Ureter (tissue), 1 donor: ENCODE results near the gene RASD2. TPM values are rescaled to one million over a fixed set of nuclear protein-coding genes. Genes with fewer than 3 reads are reported as not detected.

Source experiments
- DNase-seq: peaks from one replicate; pipeline ENCODE4 v3.0.0-alpha.2; 2020; ENCODE audit warnings: low spot score
- total RNA-seq: library from RNA; stranded (reverse); gene quantifications from one replicate; pipeline ENCODE4 v1.2.4, GENCODE V29; 2023
- donor health status: DM: yes; HTN: yes; CAD: no.

Gene RASD2
- total RNA-seq, 1 donor from 2014 or later: 8.7 TPM

DNA sequence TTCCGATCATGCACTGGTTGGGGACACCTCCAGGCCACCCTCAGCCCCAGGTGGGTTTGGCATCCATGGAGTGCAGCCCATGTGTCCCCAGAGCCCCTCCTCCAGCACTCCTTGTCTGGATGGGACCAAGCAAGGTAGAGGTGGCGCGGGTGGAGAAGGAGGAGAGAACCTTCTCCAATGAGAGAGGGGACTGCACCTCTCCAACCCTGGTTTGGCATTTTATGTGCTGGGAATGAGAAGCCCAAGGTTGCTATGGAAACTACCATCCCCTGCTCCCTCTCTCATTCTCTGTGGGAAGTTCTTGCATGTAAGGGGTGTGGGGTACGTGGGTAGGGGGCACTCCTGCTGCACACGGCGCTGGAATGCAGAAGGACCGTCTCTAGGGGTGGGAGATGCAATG lies 21.8 kb upstream of the RASD2 start:
- DNase-seq: no peak

DNA sequence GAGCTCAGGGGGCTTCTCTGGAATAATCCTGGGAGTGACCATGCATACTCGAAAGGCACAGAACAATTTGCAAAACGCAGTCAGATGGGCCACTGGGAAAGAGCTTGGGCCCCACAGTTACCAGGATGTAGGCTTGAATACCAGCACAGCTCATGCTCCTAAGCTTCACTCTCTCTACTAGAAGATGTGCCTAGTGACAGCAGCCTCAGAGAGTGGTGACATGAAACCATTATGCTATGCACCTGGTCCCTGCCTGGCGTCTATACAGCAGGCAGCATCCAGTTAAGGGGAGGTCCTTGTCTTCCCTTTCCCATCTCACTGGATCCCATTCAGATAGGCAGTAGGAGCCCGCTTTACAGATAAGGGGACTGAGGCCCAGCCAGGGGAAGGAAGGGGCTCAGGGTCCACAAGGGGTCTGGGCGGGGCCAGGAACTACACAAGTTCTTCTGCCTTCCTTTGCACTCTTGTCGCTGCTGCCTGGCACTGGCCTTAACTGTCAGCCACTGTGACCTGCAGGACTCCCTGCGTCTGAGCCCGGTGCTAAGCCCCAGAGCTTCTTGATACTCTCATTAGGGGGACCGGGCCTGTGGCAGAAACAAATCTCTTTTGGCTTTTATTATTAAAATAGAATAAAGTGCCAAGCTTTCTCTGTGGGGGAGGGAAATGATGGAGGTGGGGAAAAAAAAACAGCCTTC lies 21.2 kb upstream of the RASD2 start:
- no peak for DNase-seq

DNA sequence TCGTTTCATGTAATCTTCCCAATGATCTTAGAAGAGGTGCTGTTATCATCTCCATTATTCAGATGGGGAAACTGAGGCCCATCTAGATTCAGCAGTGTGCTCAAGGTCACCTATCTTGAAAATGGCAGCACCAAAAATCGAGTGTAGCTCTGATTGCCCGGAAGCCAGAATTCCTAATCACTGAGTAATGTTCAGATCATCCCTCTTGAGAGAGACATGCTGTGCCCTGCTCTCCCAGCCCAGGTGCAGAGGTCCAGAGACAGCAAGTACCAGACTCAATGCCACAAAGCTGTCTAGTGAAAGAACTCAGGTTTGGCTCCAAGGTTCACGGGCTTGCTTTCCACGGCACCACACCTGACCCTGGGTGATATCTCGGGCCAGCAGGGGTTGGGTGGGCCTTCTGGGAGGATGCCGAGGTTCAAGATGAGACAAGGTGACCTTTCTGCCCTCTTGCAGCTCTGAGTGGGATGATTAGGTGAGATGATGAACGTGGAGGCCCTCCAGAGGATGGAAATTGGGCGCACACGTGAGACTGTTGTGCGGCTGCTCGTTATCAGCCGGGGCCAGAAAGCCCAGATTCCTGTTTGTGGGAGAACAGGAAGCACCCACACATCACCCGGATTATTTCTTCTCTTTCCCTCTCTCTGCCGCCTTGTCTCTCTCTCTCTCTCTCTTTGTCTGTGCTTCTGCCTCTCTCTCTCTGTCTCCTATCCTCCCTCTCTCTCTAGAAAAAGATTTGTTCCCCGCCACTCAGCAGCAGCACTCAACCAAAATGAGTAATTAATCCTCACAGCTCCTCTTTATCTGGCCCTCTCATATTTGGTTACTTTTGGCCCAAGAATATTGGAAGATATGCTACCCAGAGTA lies 19.0 kb upstream of the RASD2 start:
- no peak for DNase-seq

DNA sequence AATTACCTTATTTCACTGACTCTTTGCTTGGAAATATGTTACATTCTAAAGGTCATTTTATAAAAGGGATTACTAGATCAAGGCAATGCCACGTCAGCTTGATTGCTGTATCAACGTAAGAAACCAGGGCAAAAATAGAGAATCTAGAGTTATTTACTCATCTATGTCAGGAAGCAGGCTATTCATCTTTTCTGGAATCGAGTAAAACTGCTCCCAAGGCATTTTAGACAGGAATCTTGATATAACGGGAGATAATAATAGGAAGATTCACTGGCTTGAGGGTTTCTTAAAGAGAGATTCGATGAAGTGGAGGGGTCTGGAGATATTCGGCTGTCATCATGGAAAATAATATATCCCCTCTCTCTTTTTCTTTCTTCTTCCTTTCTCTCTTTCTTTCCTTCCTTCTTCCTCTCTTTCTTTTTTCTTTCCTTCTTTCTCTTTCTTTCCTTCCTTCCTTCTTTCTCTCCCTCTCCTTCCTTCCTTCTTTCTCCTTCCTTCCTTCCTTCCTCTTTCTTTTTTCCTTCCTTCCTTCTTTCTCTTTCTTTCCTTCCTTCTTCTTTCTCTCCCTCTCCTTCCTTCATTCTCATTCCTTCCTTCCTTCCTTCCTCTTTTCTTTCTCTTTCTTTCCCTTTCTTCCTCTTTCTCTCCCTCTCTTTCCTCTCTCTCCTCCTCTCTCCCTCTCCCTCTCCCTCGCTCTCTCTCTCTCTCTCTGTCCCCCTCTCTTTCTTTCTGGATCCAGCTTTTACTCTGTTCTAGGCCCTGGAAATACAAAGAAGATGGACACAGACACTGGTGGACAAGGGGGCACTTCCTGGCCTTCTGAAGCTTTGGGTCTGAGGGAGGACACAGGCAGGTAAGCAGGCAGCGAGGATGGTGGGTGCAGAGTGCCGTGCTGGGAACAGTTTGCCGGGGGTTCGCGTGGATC lies 18.1 kb upstream of the RASD2 start:
- no peak for DNase-seq

DNA sequence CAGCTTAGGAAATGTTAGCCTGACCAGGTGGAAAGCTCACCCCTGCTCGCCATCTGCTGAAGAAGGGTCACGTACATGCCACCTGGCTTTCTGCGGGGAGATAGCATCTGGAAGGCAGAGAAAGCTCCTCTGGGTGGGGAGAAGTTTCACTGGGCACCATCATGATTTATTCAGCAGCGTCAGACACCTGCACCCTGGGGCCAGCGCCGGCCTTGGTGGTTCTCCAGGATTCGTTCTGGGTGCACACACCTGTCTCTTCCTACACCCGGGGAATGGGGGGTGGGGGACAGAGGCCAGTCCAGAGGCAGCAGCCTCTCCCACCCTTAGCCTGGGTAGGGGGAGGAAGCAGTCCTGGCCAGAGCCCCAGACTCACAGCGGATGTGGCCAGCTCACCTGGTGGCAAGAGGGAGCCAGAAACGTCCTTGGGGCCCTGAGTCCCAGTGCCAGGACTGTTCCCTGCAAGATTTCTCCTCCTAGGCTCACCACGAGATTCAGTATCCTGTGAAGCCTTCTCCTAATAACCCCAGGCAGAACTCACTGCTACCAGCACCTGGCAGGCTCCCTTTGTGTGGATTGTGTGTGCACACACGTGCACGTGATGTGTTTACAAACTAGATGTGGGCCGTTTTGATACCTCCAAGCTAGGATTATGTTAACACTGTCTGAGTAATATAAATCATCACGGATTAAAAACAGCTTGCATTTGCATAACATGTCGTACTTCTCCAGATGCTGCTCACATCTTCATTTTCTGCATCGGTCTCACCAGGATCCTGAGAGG lies 17.3 kb upstream of the RASD2 start:
- DNase-seq: no peak

DNA sequence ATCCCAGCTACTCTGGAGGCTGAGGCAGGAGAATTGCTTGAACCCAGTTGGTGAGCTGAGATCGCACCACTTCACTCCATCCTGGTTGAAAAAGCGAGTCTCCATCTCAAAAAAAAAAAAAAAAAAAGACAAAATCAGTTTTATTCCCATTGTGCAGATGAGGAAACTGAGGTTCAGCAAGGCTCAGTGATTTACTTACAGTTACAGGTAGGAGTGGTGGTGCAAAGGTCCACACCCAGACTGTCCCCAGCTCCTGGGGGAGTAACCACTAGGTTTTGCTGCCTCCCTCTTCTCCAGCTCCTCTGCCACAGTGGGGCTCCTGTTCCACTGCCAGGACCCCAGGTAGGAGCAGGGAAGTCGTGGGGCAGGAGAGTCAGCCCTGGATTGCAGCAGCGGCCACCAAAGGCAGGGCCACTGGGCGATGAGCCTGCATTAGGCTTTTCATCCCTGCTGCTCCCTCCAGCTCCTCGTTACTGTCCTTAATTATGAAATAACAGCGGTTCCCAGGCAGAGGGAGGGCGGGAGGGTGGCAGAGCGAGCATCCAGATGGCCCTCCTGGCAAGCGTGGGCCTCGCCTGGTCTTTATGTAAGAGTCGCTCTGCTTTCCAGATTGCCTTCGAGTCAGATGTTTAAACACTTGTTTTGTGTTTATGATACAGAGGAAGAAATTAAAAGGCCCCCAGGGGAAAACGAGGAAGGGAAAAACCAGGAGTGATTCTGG lies 15.5 kb upstream of the RASD2 start:
- no peak for DNase-seq

DNA sequence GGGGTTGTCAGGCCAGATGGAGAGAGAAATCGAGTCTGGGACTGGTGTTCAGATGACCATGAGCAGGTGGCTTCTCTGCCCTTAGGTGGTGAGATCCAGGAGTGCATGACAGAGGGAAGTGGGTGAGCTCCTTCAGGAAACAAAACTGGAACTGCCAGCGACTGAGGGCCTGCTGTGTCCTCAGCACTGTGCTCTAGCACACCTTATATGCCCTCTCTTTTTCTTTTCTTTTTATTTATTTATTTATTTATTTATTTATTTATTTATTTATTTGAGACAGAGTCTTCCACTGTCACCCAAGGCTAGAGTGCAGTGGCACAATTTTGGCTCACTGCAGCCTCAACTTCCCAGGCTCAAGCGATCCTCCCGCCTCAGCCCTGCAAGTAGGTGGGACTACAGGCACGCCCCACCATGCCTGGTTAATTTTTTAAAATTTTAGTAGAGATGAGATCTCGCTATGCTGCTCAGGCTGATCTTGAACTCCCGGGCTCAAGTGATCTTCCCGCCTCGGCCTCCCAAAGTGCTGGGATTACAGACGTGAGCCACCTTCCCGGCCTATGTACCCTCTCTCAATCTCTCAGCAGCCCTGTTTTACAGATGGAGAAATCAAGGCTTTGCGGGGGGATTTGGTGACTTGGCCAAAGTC lies 14.8 kb upstream of the RASD2 start:
- no peak for DNase-seq

DNA sequence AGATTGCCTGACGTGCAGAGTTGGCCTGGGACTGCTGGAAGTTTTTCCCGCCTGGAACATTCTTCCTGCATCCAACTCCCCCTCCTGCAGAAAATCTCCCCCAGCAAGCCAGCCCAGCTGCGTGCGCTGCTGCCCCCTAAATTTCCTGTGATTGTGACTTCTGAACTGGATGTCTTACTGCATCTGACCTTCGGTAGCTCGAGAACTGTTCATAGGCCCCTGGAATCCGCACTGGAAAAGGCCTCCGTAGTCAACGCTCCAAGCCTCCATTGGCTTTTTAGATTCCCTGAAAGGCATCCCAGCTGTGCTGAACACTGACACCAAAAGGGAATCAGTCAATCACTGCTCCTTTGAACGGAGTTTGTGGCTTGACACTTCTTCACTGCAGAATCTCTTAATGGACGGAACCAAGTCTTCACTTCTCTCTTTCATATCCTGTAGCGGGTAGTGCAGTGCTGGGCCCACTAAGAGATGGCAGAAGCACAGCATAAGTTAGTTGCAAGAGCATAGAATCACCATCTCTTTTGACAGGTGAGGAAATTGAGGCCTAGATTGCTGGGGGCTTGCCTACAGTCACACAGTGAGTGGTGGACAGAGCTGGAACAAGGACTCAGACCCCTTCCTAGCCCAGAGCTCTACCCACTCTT lies 14.2 kb upstream of the RASD2 start:
- DNase-seq: no peak

DNA sequence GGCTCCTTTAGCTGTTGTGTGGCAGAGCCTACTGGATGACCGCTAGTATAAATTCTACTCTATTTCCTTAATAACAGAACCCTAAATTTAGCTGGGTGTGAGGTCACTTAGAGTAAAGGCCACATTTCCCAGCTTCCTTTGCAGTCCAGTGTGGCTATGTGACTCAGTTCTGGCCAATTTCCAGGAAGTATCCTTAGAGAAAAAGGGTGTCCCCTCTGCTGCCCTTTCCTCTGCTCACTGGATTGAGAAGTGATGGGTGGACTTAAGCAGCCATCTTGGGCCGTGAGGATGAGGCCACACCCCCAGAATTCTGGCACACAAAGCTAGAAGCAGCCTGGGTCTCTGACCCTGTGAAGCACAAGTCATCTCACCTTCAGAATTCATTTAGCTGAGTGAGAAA lies 11.7 kb upstream of the RASD2 start:
- no peak for DNase-seq

DNA sequence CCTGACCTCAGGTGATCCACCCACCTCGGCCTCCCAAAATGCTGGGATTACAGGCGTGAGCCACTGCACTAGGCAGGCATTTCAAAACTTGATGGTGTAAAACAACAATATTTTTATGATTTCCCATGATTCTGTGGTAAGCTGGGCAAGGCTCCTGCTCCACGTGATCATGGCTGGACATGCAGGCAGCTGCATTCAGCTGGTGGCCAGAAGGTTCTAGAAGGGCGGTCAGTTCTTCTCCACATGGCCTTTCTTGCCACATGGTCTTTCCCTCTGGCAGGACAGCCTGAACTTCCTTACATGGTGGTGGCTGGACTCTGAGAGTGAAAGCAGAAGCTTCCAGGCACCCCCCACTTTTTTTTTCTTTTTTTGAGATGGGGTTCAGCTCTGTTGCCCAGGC lies 9.9 kb upstream of the RASD2 start:
- no peak for DNase-seq

DNA sequence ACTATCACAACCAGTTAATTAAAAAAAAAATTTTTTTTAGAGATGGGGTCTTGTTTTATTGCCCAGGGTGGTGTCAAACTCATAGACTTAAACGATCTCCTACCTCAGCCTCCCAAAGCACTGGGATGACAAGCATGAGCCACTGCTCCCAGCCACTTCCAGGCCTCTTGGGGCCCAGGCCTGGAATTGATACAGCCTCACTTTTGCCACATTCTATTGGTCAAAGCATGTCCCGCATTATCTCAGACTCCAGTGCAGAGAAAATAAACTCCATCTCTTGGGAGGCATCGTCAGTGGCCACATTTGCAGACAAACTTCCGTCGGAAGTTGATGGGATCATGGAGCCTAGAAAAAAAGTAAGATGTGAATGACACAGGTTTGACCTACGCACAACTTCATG lies 9.4 kb upstream of the RASD2 start:
- no peak for DNase-seq

DNA sequence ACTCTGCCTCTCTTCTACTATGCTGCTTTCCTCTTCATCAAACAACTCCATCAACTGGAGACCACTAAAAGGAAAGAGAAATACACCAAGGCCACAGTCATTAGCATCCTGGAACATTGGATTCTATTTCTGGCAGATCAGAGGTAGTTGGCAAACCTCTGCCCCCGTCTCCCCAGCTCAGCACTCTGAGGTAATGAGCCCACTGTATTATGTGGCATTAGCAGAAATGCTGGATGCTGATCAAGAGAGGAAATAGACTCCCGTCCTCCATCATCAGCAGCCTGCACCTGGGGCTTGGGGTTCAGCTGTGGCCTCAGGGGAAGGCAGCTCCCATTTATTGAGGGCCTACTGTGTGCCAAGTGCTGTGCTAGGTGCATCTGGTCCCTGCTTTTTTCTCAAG lies 9.0 kb upstream of the RASD2 start:
- DNase-seq: no peak

DNA sequence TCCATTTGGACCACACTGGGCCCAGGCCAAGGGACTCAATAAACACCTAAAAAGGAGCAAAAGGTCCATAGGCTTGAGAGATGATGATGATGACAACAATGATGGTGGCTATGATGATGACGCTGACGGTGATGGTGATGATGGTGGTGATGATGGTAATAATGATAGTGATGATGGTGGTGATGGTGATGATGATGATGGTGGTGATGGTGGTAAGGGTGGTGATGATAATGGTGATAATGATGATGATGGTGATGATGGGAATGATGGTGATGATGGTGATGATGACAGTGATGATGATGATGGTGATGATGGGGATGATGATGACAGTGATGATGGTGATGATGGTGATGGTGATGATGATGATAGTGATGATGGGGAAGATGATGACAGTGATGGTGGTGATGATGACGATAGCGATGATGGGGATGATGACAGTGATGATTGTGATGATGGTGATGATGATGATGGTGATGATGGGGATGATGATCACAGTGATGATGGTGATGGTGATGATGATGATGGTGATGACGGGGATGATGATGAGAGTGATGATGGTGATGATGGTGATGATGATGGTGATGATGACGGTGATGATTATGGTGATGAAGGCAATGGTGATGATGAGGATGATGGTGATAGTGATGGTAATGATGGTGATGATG lies 7.1 kb upstream of the RASD2 start:
- DNase-seq: no peak

DNA sequence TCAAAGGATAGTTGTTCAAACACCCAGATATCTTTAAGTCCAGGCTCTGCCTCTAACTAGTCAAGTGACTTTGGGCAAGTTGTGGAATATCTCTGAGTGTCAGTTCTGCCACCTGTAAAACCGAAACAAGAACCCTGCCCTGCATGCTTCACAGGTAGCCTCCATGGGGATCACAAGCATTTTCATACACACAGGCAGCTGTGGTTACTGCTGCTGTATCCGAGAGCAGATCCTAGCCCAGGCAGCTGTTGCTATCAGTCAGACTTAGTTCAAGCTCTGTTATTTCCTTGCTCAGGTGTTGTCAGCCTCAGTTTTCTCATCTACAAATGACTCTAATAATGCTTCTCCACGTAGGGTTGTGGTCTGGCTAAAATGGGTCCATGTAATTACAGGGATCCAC lies 6.5 kb upstream of the RASD2 start:
- DNase-seq: no peak

DNA sequence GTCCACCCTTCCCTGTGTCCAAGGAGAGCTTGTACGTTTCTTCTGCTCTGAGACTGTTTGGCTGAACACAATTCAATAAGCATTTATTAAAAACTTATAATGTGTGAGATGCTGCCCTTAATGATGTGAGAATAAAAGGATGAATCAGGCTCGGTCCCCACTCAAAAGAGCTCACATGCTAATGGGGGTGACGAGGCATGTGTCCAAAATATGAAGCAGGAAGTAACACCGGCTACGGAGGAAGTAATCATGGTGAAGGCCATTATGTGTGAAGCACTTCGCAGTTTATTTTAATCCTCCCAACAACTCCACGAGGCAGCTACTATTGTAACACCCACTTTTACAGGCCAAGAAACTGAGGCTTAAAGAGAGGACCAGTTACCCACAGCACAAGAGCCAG lies 3.4 kb upstream of the RASD2 start:
- no peak for DNase-seq

DNA sequence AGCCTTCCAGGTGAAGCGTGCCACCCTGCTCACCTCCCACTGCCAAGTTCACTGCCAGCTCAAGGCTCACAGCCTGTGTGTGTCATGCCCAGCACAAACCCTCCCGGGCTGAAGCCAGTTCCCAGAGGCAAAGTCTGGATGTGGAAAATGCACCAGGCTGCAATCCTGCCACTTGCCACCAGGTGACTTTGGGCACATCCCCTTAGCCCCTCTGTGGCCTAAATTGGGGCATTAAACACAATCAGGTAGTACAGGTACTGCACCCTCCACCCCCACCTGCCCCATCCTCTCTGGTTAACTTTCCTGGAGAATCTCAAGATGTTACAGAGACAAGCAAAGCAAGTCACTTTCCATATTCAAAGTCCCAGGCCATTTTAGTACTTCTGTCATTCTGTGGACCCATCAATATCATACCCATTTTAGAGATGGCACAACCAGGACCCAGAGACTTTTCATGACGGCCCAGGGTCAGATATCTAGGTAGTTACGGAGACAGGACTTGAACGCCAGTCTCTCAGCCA lies 1.8 kb upstream of the RASD2 start:
- no peak for DNase-seq

DNA sequence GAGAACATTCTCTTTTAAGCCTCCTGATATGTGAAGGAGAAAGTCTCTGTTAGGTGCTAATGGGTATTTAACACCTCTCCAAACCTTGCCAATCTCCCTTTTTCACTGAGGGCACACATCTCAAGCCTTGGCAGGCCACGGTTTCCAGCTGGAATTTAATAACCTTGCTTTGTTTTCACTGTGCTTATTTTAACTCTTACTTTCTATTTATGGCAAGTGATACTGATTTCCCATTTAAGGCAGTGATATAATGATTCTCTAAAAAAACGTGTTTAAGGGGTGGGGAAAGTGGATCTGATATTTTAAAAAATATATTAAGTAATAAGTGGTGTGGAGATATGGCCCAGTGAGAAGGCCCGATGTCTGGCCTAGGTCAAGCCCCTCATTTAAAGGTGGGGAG lies 1.1 kb upstream of the RASD2 start:
- no peak for DNase-seq

DNA sequence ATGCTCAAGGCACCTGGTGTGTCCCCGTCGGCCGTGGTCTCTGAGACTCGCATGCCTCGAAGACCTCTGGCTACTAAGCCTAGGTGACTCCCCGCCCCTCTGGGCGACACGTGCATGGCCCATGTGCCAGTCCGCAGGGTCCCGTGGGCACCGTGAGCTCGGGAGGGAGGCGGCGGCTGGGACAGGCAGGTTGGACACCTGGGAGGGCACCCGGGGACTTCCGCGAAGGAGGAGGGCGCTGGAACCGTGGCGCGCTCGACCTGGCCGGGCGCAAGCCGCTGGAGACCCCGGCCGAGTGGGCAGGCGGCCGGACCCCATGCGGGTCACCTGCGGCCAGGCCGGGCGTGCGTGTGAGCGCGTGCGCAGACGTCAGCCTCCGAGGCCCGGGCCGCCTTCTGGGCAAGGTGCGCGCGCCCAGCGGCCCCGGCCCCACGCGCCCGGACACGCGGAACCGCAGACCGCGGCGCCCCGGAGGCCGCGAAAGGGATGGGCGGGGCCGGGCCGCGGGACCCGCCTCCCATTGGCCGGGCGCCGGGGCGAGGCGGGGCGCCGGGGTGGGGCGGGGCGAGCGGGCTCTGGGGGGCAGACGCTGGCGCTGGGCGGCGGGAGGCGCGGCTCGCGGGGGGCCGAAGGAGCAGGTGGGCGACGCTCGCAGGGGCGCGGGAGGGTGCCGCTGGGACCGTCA lies 579 bp upstream of the RASD2 start:
- peak; percentile 67 for DNase-seq
